Ovary (tissue), 9 donors: Measurements from ENCODE around the gene KLHL22. TPM values are rescaled to one million over a fixed set of nuclear protein-coding genes. Genes with fewer than 3 reads are reported as not detected.

ENCODE experiments used
- DNase-seq, 5 donors: peaks; one replicate each; pipeline ENCODE4 v3.0.0-alpha.2; 2019 to 2020
- H3K27ac ChIP-seq, 2 donors: fragments of 200-600 bp; one replicate each; pipeline versions ENCODE4 v1.5.1 to v1.8.0; 2019 to 2022
- H3K27me3 ChIP-seq: fragments of 200-600 bp; one replicate; pipeline ENCODE4 v1.8.0; 2022
- H3K36me3 ChIP-seq: fragments of 200-600 bp; sonication (generic); one replicate; pipeline ENCODE4 v1.5.1; 2019
- H3K4me1 ChIP-seq: one replicate; pipeline ENCODE4 v1.8.1; 2013; ENCODE audit warnings: mild to moderate bottlenecking, moderate library complexity; ENCODE audit not compliant: insufficient read depth
- H3K4me3 ChIP-seq: fragments of 200-600 bp; sonication (generic); one replicate; pipeline ENCODE4 v1.5.1; 2017
- H3K9me3 ChIP-seq, 2 donors: fragments of 200-600 bp in 1 of 2; sonication (generic) in 1 of 2; one replicate each; pipeline versions ENCODE4 v1.5.1 to v1.8.1; 2013 to 2019; ENCODE audit warnings: mild to moderate bottlenecking in 1 of 2, moderate library complexity in 1 of 2
- EP300 ChIP-seq: sonication (generic); formaldehyde crosslinking; IDR thresholded peaks from one replicate; pipeline ENCODE4 v1.6.1; 2017; ENCODE audit warnings: antibody characterized with exemption
- POLR2A ChIP-seq: fragments of 450-650 bp; IDR thresholded peaks from one replicate; pipeline ENCODE4 v1.6.1; 2017; ENCODE audit warnings: antibody characterized with exemption, mild to moderate bottlenecking, moderate library complexity
- WGBS, 3 donors: extraction: QIAGEN DNeasy Blood & Tissue Kit in 1 of 3; methylation state at CpG; one replicate each; pipeline versions ENCODE4 v1.1.5 to v1.1.7; 2013 to 2017; 5-methylcytosine and 5-hydroxymethylcytosine counted together
- intact Hi-C, 4 donors: fragments of 100-400 bp; cut with DNase I; formaldehyde crosslinking; loops; one replicate each; pipeline versions ENCODE4 v1.11.0 to v1.15.1; 2022 to 2023
- polyA plus RNA-seq, 2 donors: library from polyadenylated mRNA; stranded (reverse); fragments of 200-250 nt in 1 of 2; fragments of 350-450 nt in 1 of 2; fragmentation: Illumina TruSeq in 1 of 2; extraction: RNeasy Lipid Tissue Mini Kit (QIAGEN cat#74804) in 1 of 2; gene quantifications; one replicate each; pipeline ENCODE4 v1.2.3, GENCODE V29; 2013 to 2014
- total RNA-seq, 7 donors: library from RNA; depleted of rRNA in 2 of 7; stranded (reverse); fragments of >200 nt in 2 of 7; fragmentation: NEBNext Ultra II Directional in 3 of 7; extraction: Animal tissue kit (Norgen Biotek cat#: 25700) in 3 of 7; gene quantifications; one replicate each; pipeline versions ENCODE4 v1.1.0 to v1.2.4, GENCODE V29; 2016 to 2023
- TF ChIP-seq, protein P1 (sequence below), 3 donors: fragments of 450-650 bp in 2 of 3; fragments of 200-600 bp in 1 of 3; IDR thresholded peaks; one replicate each; pipeline versions ENCODE4 v1.5.1 to v1.8.0; 2016 to 2022; ENCODE audit warnings: antibody characterized with exemption in 3 of 3, mild to moderate bottlenecking in 1 of 3
- donor health status: DM: no; HTN: no; CAD: no; lungs with moderate emphysema.
- donor health status: DM: no; HTN: no; CAD: no.
- donor health status: Bipolar disorder and iron deficiency.
- donor health status: DM: yes; HTN: yes; CAD: no.
- donor health status: DM: no; HTN: no; CAD: no.
- donor health status: DM: yes; HTN: yes; CAD: no.

KLHL22 gene
- total and polyA plus RNA-seq, 9 donors: 24.6 to 42.9 (median 28.7) TPM

DNA sequence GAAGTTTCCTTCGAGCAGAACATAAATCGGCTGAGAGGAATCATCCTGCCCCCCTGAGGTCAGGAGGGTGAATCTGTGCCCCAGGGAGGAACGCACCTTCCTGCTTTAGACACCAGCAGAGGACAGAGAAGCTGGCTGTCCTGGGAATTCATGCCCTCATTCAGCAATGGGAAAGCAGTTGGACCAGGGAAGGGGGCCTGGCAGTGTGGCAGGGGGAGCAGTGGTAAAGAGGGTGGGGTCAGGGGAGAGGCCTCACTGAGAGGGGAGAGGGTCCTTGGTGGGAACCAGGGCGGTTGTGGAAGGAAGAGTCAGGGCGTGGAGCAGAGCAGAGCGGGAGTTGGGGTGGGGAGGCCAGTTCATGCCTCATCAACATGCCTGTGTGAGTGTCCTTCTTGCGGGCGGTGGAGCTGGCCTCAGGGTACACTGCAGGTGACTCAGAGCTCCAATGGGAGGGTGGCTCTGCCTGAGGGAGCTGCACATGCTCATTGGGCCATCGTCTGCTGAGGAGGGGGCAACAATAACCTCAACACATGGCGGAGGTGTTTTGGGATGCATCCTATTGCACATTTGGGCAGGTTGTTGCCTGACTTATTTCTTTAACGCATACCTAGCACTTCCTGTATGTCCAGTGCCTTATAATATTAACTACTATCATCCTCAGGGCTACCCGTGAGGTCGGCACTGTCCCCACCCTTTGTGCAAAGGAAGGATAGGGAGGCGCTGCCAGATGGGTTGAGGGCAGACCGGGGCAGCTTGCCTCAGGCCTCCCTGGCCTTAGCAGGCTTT, 35.0 kb upstream of the KLHL22 start:
- no peak for DNase-seq
- TF ChIP-seq, protein P1, sequence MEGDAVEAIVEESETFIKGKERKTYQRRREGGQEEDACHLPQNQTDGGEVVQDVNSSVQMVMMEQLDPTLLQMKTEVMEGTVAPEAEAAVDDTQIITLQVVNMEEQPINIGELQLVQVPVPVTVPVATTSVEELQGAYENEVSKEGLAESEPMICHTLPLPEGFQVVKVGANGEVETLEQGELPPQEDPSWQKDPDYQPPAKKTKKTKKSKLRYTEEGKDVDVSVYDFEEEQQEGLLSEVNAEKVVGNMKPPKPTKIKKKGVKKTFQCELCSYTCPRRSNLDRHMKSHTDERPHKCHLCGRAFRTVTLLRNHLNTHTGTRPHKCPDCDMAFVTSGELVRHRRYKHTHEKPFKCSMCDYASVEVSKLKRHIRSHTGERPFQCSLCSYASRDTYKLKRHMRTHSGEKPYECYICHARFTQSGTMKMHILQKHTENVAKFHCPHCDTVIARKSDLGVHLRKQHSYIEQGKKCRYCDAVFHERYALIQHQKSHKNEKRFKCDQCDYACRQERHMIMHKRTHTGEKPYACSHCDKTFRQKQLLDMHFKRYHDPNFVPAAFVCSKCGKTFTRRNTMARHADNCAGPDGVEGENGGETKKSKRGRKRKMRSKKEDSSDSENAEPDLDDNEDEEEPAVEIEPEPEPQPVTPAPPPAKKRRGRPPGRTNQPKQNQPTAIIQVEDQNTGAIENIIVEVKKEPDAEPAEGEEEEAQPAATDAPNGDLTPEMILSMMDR (IDR thresholded peaks at IDR 0.05): no peak
- TF ChIP-seq POLR2A (no peak), EP300 (no peak)
- no peak overlapping the region for H3K27ac ChIP-seq
- H3K4me3 ChIP-seq: no peak overlapping the region
- intact Hi-C loops: no loop called here
- no peaks in the 10 kb centered on the region for H3K36me3 ChIP-seq
- H3K9me3 ChIP-seq: no peaks in the 10 kb centered on the region
- H3K27me3 ChIP-seq: no peaks in the 10 kb centered on the region
- 82% methylated on average over 15 of the region's 15 CpGs for WGBS, 3 donors
- H3K4me1 ChIP-seq: peaks cover 24% of the 10 kb centered on the region

DNA sequence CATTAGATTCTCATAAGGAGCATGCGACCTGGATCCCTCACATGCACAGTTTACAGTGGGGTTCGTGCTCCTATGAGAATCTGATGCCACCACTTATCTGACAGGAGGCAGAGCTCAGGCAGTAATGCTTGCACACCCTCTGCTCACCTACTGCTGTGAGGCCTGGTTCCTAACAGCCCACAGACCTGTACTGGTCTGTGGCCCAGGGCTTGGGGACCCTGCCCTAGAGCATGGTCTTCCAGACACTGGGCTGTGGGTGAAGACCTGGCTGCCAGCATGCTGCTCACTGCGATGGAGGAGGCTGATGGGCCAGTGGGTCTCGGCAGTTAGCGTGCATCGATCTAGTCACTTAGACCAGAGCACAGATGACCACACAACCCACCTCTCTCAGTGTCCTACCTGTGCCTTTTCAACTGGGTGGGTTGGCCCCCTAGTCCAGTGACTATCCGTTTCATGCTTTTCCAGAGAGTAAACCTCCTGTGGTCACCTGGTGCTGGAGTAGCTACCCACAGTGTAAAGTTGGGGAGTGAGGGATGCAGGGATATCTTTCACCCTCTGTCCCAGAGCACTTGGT, 32.9 kb upstream of the KLHL22 start:
- TF ChIP-seq, protein P1 (IDR thresholded peaks at IDR 0.05): no peak
- TF ChIP-seq EP300: no peak
- TF ChIP-seq POLR2A: no peak
- Histone ChIP-seq H3K27me3 (no peaks in the 10 kb centered on the region), H3K36me3 (no peaks in the 10 kb centered on the region), H3K4me1 (peaks cover 30% of the 10 kb centered on the region), H3K27ac (no peak overlapping the region), H3K9me3 (no peaks in the 10 kb centered on the region), H3K4me3 (no peak overlapping the region)
- DNase-seq: no peak
- 96% methylated on average over 7 of the region's 7 CpGs for WGBS, 3 donors
- intact Hi-C loops: no loop called here

DNA sequence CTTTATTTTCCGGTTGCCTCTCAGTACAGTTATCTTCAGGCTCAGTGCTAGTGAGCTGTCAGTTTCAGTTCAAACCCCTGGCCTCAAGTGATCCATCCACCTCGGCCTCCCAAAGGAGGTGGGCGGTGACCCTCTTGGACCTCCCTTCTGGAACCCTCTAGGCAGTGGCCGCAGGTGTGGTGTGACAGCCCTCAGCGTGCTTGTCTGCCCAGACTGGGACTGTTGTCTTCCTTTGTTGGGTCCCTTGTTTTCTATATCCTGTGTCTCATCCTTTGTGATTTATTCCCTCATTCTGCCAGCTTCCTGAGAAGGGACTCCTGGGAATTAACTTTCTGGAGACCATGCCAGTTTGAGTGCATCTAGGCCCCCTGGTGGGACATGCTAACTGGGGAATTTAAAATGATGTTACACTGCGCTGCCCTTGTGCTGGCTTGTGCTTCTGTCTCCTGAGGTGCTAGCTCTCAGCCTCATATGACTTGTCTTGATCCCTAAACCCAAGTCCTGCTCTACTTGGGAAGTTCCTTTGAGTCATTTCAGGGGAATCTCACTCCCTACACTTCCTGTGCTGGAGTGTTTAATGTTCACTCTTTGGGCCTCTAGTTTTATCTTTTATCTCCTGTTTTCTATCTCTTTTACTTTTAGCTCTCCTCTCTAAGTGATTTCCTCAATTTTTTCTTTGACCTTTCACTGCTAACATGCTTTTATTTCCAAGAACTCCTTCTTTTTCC, 31.2 kb upstream of the KLHL22 start:
- Histone ChIP-seq H3K4me1 (peaks cover 25% of the 10 kb centered on the region), H3K27ac (no peak overlapping the region), H3K9me3 (no peaks in the 10 kb centered on the region), H3K36me3 (no peaks in the 10 kb centered on the region), H3K4me3 (no peak overlapping the region), H3K27me3 (no peaks in the 10 kb centered on the region)
- intact Hi-C loops: no loop called here
- 54 to 64% (median 59%) methylated on average over 6 of the region's 6 CpGs for WGBS, 3 donors
- no peak for DNase-seq
- no peak for TF ChIP-seq POLR2A
- TF ChIP-seq, protein P1 (IDR thresholded peaks at IDR 0.05): no peak
- TF ChIP-seq EP300: no peak

DNA sequence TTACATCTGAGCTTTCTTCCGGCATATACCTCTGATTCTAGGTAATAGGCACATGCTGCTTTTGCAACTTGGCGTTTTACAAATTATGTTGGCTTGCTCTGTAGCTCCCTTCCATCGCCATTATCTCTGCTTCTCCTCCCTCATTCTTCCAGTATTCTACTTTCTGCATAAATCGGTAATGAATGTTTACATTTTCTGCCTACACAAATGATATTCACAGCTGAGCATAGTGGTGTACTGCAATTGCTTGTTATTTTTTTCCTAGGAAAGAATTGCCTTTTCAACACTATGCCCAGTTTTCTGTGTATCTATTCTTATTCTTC, 30.7 kb upstream of the KLHL22 start:
- WGBS, 3 donors: 39 to 55% (median 45%) methylated on average over 4 of the region's 4 CpGs
- no peaks in the 10 kb centered on the region for H3K27me3 ChIP-seq
- TF ChIP-seq POLR2A: no peak
- TF ChIP-seq EP300: no peak
- TF ChIP-seq, protein P1 (IDR thresholded peaks at IDR 0.05): no peak
- H3K27ac ChIP-seq: no peak overlapping the region
- intact Hi-C loops: no loop called here
- peaks cover 20% of the 10 kb centered on the region for H3K4me1 ChIP-seq
- no peak for DNase-seq
- H3K36me3 ChIP-seq: no peaks in the 10 kb centered on the region
- no peaks in the 10 kb centered on the region for H3K9me3 ChIP-seq
- no peak overlapping the region for H3K4me3 ChIP-seq
